ENCODE measurements around the gene GGTLC3.
"Not testable (repeated sequence)": the region's sequence is repeated elsewhere in the genome, so short reads cannot be mapped to it uniquely, and the experiment has no call there.

The GGTLC3 gene

GRCh38 chr22:18523328-18523727, 5.4 kb upstream of the GGTLC3 start:
- DNase-seq (ENCODE audit: low read depth); H3K4me3 ChIP-seq (ENCODE audit: low read depth, low read length): not testable (repeated sequence)

- not testable (repeated sequence) for H3K4me3 ChIP-seq (ENCODE audit: low read depth, low read length); DNase-seq (ENCODE audit: low read depth)
Measured at GRCh38 chr22:18522762-18523161, 4.8 kb upstream of the GGTLC3 start.

GRCh38 chr22:18513454-18513853, 4.5 kb downstream of the GGTLC3 start:
- DNase-seq (ENCODE audit: low read depth); H3K4me3 ChIP-seq (ENCODE audit: low read depth, low read length): not testable (repeated sequence)

- H3K4me3 ChIP-seq (ENCODE audit: low read depth, low read length); DNase-seq (ENCODE audit: low read depth): not testable (repeated sequence)
Measured at GRCh38 chr22:18512378-18512777, 5.6 kb downstream of the GGTLC3 start.

GRCh38 chr22:18511327-18511726, 6.6 kb downstream of the GGTLC3 start:
- DNase-seq (ENCODE audit: low read depth); H3K4me3 ChIP-seq (ENCODE audit: low read depth, low read length): not testable (repeated sequence)

GRCh38 chr22:18496227-18496626, 21.7 kb downstream of the GGTLC3 start:
- DNase-seq (ENCODE audit: low read depth): not testable (repeated sequence)

More at GRCh38 chr22:18496227-18496626, 21.7 kb downstream of the GGTLC3 start:
- H3K4me3 ChIP-seq (ENCODE audit: low read depth, low read length): not testable (repeated sequence)
